ENCODE measurements around the gene TIMM10B. TPM values are rescaled to one million over a fixed set of nuclear protein-coding genes. Genes with fewer than 3 reads are reported as not detected.

Gene TIMM10B
- total RNA-seq, 2 donors from 2014 or later = 29.6 to 30.5 TPM

GRCh38 chr11:6433998-6434660, 47.2 kb upstream of the TIMM10B start:
- peaks cover 13% of the 10 kb centered on the region for H3K4me1 Mint-ChIP-seq
- WGBS, 2 experiments (ENCODE audit: insufficient coverage in 1 of 2, insufficient read length in 1 of 2) = 92 to 100% methylated on average over 1 to 5 of the region's 5 CpGs
- no peaks in the 10 kb centered on the region for H3K27me3 ChIP-seq (ENCODE audit: control insufficient read depth, insufficient read depth, low read length, poor library complexity, severe bottlenecking)
- H3K27ac Mint-ChIP-seq = peak overlapping the region; percentile 30
- no peaks in the 10 kb centered on the region for H3K36me3 ChIP-seq (ENCODE audit: control insufficient read depth, insufficient read depth, low read length)
- H3K4me3 ChIP-seq (ENCODE audit: low read length) = no peak overlapping the region
- no peak overlapping the region for H3K27ac ChIP-seq (ENCODE audit: low read depth, low read length)
- TF ChIP-seq CTCF (conservative IDR thresholded peaks at IDR 0.05) = no peak
- H3K9me3 Mint-ChIP-seq = no peaks in the 10 kb centered on the region
- no peaks in the 10 kb centered on the region for H3K4me1 ChIP-seq (ENCODE audit: control insufficient read depth, insufficient read depth, low read length)
- no peak for DNase-seq
- no peak overlapping the region for H3K4me3 Mint-ChIP-seq
- peaks cover 1% of the 10 kb centered on the region for H3K36me3 Mint-ChIP-seq (ENCODE audit: low read depth)
- H3K9me3 ChIP-seq (ENCODE audit: control insufficient read depth, low read length) = no peaks in the 10 kb centered on the region
- no peaks in the 10 kb centered on the region for H3K27me3 Mint-ChIP-seq (ENCODE audit: insufficient read depth)
- no peak overlapping the region for H3K9ac ChIP-seq (ENCODE audit: extremely low read depth, low read length, poor library complexity, severe bottlenecking)

- H3K27me3 ChIP-seq (ENCODE audit: control insufficient read depth, insufficient read depth, low read length, poor library complexity, severe bottlenecking) = no peaks in the 10 kb centered on the region
- 88 to 94% methylated on average over 10 to 12 of the region's 12 CpGs for WGBS, 2 experiments (ENCODE audit: insufficient coverage in 1 of 2, insufficient read length in 1 of 2)
- H3K9me3 ChIP-seq (ENCODE audit: control insufficient read depth, low read length) = no peaks in the 10 kb centered on the region
- H3K36me3 Mint-ChIP-seq (ENCODE audit: low read depth) = no peaks in the 10 kb centered on the region
- no peak overlapping the region for H3K4me3 ChIP-seq (ENCODE audit: low read length)
- H3K9me3 Mint-ChIP-seq = no peaks in the 10 kb centered on the region
- TF ChIP-seq CTCF (conservative IDR thresholded peaks at IDR 0.05) = no peak
- no peak overlapping the region for H3K27ac ChIP-seq (ENCODE audit: low read depth, low read length)
- peaks cover 13% of the 10 kb centered on the region for H3K4me1 Mint-ChIP-seq
- no peaks in the 10 kb centered on the region for H3K27me3 Mint-ChIP-seq (ENCODE audit: insufficient read depth)
- no peaks in the 10 kb centered on the region for H3K36me3 ChIP-seq (ENCODE audit: control insufficient read depth, insufficient read depth, low read length)
- peaks cover 21% of the 10 kb centered on the region for H3K4me1 ChIP-seq (ENCODE audit: control insufficient read depth, insufficient read depth, low read length)
- H3K9ac ChIP-seq (ENCODE audit: extremely low read depth, low read length, poor library complexity, severe bottlenecking) = no peak overlapping the region
- no peak for DNase-seq
- H3K4me3 Mint-ChIP-seq = no peak overlapping the region
- H3K27ac Mint-ChIP-seq = no peak overlapping the region
These were observed 43.9 kb upstream of the TIMM10B start for GRCh38 chr11:6437423-6437822.

- WGBS, 2 experiments (ENCODE audit: insufficient coverage in 1 of 2, insufficient read length in 1 of 2) = 94 to 100% methylated on average over 2 to 3 of the region's 3 CpGs
- no peaks in the 10 kb centered on the region for H3K9me3 ChIP-seq (ENCODE audit: control insufficient read depth, low read length)
These were observed 43.3 kb upstream of the TIMM10B start for GRCh38 chr11:6437993-6438392.

More at GRCh38 chr11:6437993-6438392, 43.3 kb upstream of the TIMM10B start:
- TF ChIP-seq CTCF (conservative IDR thresholded peaks at IDR 0.05) = no peak
- H3K4me1 Mint-ChIP-seq = peaks cover 11% of the 10 kb centered on the region
- no peak for DNase-seq
- Histone ChIP-seq H3K27me3 (ENCODE audit: control insufficient read depth, insufficient read depth, low read length, poor library complexity, severe bottlenecking) (no peaks in the 10 kb centered on the region), H3K27ac (ENCODE audit: low read depth, low read length) (no peak overlapping the region), H3K9ac (ENCODE audit: extremely low read depth, low read length, poor library complexity, severe bottlenecking) (no peak overlapping the region), H3K36me3 (ENCODE audit: control insufficient read depth, insufficient read depth, low read length) (no peaks in the 10 kb centered on the region), H3K4me1 (ENCODE audit: control insufficient read depth, insufficient read depth, low read length) (peaks cover 21% of the 10 kb centered on the region), H3K4me3 (ENCODE audit: low read length) (no peak overlapping the region)
- H3K36me3 Mint-ChIP-seq (ENCODE audit: low read depth) = no peaks in the 10 kb centered on the region
- no peak overlapping the region for H3K4me3 Mint-ChIP-seq
- no peaks in the 10 kb centered on the region for H3K27me3 Mint-ChIP-seq (ENCODE audit: insufficient read depth)
- no peak overlapping the region for H3K27ac Mint-ChIP-seq
- no peaks in the 10 kb centered on the region for H3K9me3 Mint-ChIP-seq

Data from endodermal cell (in vitro differentiated cells).